ENCODE data around the gene CMTR1. TPM values are rescaled to one million over a fixed set of nuclear protein-coding genes. Genes with fewer than 3 reads are reported as not detected.
"Not testable (repeated sequence)": the region's sequence is repeated elsewhere in the genome, so short reads cannot be mapped to it uniquely, and the experiment has no call there.

CMTR1 gene
- total RNA-seq, 2 experiments from 2014 or later: 97.7 to 99.7 TPM

GRCh38 chr6:37442416-37443215, 9.6 kb downstream of the CMTR1 start:
- peak overlapping the region; percentile 74 for H3K4me3 Mint-ChIP-seq
- peaks cover 26% of the 10 kb centered on the region for H3K4me1 Mint-ChIP-seq
- peak overlapping the region; percentile 84 for H3K27ac Mint-ChIP-seq
- H3K27me3 Mint-ChIP-seq: no peaks in the 10 kb centered on the region
- no peak for DNase-seq
- peaks cover 80% of the 10 kb centered on the region for H3K36me3 Mint-ChIP-seq (ENCODE audit: low read depth)
- CTCF ChIA-PET: interaction anchor here (0.7 to 3.8 kb wide), 3 partner anchors 10 to 424 kb away, joined by 3 to 12 read pairs (median 3); partner anchors contain the start of gene CMTR1
- no peaks in the 10 kb centered on the region for H3K9me3 Mint-ChIP-seq
- POLR2A ChIA-PET: interaction anchor here (0.8 to 5.9 kb wide), 3 partner anchors 10 to 73 kb away, joined by 3 to 79 read pairs (median 3); partner anchors contain the start of gene CMTR1

DNA sequence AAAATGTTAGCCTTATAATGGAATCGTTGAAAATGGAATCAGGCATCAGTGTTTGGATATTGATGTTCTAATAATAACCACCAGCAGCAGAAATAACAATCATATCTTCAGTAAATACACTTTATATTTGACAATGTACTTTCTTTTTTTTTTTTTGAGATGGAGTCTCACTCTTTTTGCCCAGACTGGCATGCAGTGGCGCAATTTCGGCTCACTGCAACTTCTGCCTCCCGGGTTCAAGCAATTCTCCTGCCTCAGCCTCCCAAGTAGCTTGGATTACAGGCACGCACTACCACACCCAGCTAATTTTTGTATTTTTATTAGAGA, 10.2 kb downstream of the CMTR1 start:
- ChIA-PET CTCF (interaction anchor here (1.1 to 3.8 kb wide), 2 partner anchors 10 to 424 kb away, joined by 3 to 12 read pairs; partner anchors contain the start of gene CMTR1), POLR2A (interaction anchor here (0.8 to 5.9 kb wide), 2 partner anchors 10 to 73 kb away, joined by 3 to 79 read pairs; partner anchors contain the start of gene CMTR1)
- not testable (repeated sequence) for H3K27me3 Mint-ChIP-seq

GRCh38 chr6:37449984-37450383, 17.0 kb downstream of the CMTR1 start:
- Mint-ChIP-seq H3K4me3 (no peak overlapping the region), H3K27ac (no peak overlapping the region), H3K27me3 (no peaks in the 10 kb centered on the region), H3K4me1 (peaks cover 5% of the 10 kb centered on the region), H3K9me3 (no peaks in the 10 kb centered on the region), H3K36me3 (ENCODE audit: low read depth) (peaks cover 83% of the 10 kb centered on the region)
- ChIA-PET CTCF (no interaction called here), POLR2A (interaction anchor here (0.6 to 1.0 kb wide), 3 partner anchors 9 to 110 kb away, joined by 3 read pairs; no protein-coding TSS in a partner anchor)
- DNase-seq: no peak

More for the DNA sequence above, 10.2 kb downstream of the CMTR1 start:
- H3K36me3 Mint-ChIP-seq (ENCODE audit: low read depth): peaks cover 78% of the 10 kb centered on the region
- not testable (repeated sequence) for DNase-seq, H3K9me3 Mint-ChIP-seq
- H3K4me3 Mint-ChIP-seq: peak overlapping the region; percentile 74
- H3K27ac Mint-ChIP-seq: peak overlapping the region; percentile 84
- H3K4me1 Mint-ChIP-seq: peaks cover 22% of the 10 kb centered on the region

GRCh38 chr6:37451441-37452193, 18.6 kb downstream of the CMTR1 start:
- POLR2A ChIA-PET: no interaction called here
- Mint-ChIP-seq H3K36me3 (ENCODE audit: low read depth) (peaks cover 84% of the 10 kb centered on the region), H3K4me3 (no peak overlapping the region), H3K27ac (no peak overlapping the region), H3K27me3 (no peaks in the 10 kb centered on the region), H3K9me3 (no peaks in the 10 kb centered on the region), H3K4me1 (peaks cover 5% of the 10 kb centered on the region)
- CTCF ChIA-PET: no interaction called here
- DNase-seq: no peak

GRCh38 chr6:37452522-37452921, 19.5 kb downstream of the CMTR1 start:
- Mint-ChIP-seq H3K27ac (no peak overlapping the region), H3K4me1 (peaks cover 5% of the 10 kb centered on the region), H3K27me3 (no peaks in the 10 kb centered on the region), H3K9me3 (no peaks in the 10 kb centered on the region), H3K4me3 (no peak overlapping the region), H3K36me3 (ENCODE audit: low read depth) (peaks cover 84% of the 10 kb centered on the region)
- no peak for DNase-seq
- CTCF ChIA-PET: interaction anchor here (1.5 kb wide), 1 partner anchor 240 kb away, joined by 3 read pairs; no protein-coding TSS in a partner anchor
- POLR2A ChIA-PET: interaction anchor here (3.0 kb wide), 1 partner anchor 20 kb away, joined by 13 read pairs; the partner anchor contains the start of gene CMTR1

- no peak overlapping the region for H3K27ac Mint-ChIP-seq
- POLR2A ChIA-PET: interaction anchor here (3.0 kb wide), 1 partner anchor 22 kb away, joined by 13 read pairs; the partner anchor contains the start of gene CMTR1
Observed at GRCh38 chr6:37454420-37455140, 21.6 kb downstream of the CMTR1 start.

GRCh38 chr6:37456126-37456525, 23.1 kb downstream of the CMTR1 start:
- Mint-ChIP-seq H3K9me3 (no peaks in the 10 kb centered on the region), H3K4me1 (peaks cover 5% of the 10 kb centered on the region), H3K27ac (no peak overlapping the region), H3K4me3 (no peak overlapping the region), H3K27me3 (no peaks in the 10 kb centered on the region), H3K36me3 (ENCODE audit: low read depth) (peaks cover 89% of the 10 kb centered on the region)
- CTCF ChIA-PET: no interaction called here
- no peak for DNase-seq
- POLR2A ChIA-PET: interaction anchor here (1.5 kb wide), 1 partner anchor 21 kb away, joined by 3 read pairs; no protein-coding TSS in a partner anchor

More at GRCh38 chr6:37454420-37455140, 21.6 kb downstream of the CMTR1 start:
- Mint-ChIP-seq H3K9me3 (no peaks in the 10 kb centered on the region), H3K4me3 (no peak overlapping the region), H3K27me3 (no peaks in the 10 kb centered on the region), H3K36me3 (ENCODE audit: low read depth) (peaks cover 88% of the 10 kb centered on the region), H3K4me1 (peaks cover 5% of the 10 kb centered on the region)
- CTCF ChIA-PET: no interaction called here
- no peak for DNase-seq

DNA sequence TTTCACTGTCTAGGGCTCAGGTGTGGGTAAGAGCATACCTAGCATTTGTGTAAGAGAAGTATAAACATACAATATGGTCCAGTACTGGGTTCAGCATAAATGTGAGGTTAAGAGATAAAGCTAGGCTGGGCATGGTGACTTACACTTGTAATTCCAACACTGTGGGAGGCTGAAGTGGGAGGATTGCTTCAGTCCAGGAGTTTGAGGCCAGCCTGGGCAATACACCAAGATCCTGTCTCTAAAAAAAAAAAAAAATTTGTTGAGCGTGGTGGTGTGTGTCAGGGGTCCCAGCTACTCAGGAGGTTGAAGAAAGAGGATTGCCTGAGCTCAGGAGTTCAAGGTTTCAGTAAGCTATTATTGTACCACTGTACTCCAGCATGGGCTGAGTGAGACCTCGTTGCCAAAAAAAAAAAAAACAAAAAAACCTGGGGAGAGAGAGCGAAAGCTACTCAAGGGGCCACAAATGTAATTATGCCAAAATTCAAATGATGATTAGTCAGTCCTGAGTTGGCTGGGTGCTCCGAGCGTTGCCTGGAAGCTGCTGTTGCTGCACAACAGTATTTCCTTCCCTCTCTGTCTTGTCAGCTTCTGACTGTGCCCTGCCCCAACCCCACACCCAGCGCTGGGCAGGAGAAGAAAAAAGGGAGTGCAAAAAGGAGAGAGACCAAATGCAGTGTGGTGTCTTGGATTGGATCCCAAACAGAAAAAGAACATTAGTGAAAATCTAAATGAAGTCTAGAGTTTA, 24.0 kb downstream of the CMTR1 start:
- Mint-ChIP-seq H3K36me3 (ENCODE audit: low read depth) (peaks cover 89% of the 10 kb centered on the region), H3K27ac (no peak overlapping the region), H3K27me3 (no peaks in the 10 kb centered on the region), H3K4me1 (peaks cover 4% of the 10 kb centered on the region), H3K4me3 (no peak overlapping the region), H3K9me3 (no peaks in the 10 kb centered on the region)
- ChIA-PET CTCF (interaction anchor here (1.1 to 1.7 kb wide), 2 partner anchors 109 to 131 kb away, joined by 3 to 4 read pairs; no protein-coding TSS in a partner anchor), POLR2A (interaction anchor here (1.5 kb wide), 1 partner anchor 21 kb away, joined by 3 read pairs; no protein-coding TSS in a partner anchor)
- no peak for DNase-seq

DNA sequence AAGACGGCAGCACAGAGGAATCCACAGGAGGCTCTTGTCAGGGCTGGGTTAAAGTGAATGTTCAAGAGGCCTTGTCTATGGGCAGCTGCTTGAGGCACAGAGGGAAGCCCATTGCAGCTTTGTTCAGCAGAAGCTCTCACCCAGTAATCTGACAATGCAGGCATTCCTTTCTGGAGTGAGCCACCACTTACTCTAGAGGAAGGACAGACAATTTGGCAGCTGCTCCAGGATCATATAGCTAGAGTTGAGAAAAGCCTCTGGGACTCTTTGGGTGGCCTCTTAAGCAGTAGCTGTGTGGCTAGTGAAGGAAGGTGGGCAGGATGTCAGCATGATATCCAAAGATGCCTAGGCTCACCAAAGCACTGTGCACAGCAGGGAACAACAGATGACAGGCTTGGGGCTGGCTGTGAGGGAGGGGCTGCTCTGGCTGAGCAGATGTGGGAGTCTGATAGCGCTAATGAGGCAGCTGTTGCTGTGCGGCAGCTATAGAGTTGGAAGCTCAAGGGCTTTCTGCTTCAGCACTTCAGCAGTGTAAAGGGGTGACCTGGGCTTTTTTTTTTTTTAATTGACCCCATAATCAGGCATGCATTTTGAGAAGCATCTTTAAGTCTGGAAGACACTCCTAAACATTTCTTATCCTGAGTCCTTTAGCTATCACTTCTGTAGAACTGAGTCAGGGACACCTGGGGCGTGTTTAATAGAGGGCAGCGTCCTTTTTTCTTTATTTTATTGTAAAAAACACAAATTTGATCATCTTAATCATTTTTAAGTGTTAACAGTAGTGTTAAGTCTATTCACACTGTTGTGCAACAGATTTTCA, 27.2 kb downstream of the CMTR1 start:
- POLR2A ChIA-PET: interaction anchor here (0.9 kb wide), 1 partner anchor 27 kb away, joined by 3 read pairs; no protein-coding TSS in a partner anchor
- Mint-ChIP-seq H3K9me3 (no peaks in the 10 kb centered on the region), H3K27ac (no peak overlapping the region), H3K27me3 (no peaks in the 10 kb centered on the region), H3K36me3 (ENCODE audit: low read depth) (peaks cover 83% of the 10 kb centered on the region), H3K4me3 (no peak overlapping the region), H3K4me1 (no peaks in the 10 kb centered on the region)
- DNase-seq: no peak
- CTCF ChIA-PET: no interaction called here

DNA sequence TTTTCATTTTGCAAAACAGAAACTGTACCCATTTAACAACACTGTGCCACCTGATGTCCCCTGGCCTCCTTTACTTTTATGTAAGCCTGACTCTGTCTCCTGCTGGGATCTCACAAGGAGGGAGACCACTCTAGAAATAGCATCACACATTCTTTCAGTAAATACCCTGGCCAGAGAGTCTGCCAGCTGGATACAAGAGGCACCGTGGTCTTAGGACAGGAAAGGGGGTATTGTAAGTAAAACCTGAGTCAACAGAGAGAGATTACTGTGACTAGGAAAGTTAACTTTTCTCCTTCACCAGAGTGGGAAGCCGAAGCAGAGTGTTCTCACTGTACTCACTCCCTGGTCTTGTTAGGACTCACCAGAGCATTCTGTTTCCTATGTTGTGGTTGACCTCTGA, 27.8 kb downstream of the CMTR1 start:
- Mint-ChIP-seq H3K9me3 (no peaks in the 10 kb centered on the region), H3K36me3 (ENCODE audit: low read depth) (peaks cover 83% of the 10 kb centered on the region), H3K4me3 (no peak overlapping the region), H3K4me1 (no peaks in the 10 kb centered on the region), H3K27me3 (no peaks in the 10 kb centered on the region), H3K27ac (no peak overlapping the region)
- CTCF ChIA-PET: no interaction called here
- POLR2A ChIA-PET: no interaction called here
- DNase-seq: no peak

DNA sequence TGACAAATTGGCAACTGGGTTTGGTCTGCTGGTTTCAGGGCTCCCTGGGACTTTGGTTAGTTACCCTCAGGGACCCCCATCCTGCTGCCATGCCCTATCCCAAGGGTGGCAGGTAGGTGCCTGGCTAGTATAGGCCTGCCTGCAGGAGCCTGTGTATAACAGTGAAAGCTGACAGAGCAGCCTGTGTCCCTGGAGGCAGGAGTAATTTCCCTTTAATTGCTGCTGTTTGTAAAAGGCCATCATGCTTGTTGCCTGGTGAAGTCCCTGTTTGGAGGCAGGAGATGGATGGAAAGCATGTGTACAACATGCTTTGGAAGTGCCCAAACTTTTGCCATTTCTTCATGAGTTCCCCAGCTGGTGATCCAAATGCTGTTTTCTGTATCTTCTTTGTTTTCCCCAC, 30.1 kb downstream of the CMTR1 start:
- H3K4me1 Mint-ChIP-seq: no peaks in the 10 kb centered on the region
- H3K9me3 Mint-ChIP-seq: no peaks in the 10 kb centered on the region
- POLR2A ChIA-PET: no interaction called here
- no peak for DNase-seq
- H3K27me3 Mint-ChIP-seq: no peaks in the 10 kb centered on the region
- no peak overlapping the region for H3K4me3 Mint-ChIP-seq
- CTCF ChIA-PET: no interaction called here
- peaks cover 86% of the 10 kb centered on the region for H3K36me3 Mint-ChIP-seq (ENCODE audit: low read depth)
- H3K27ac Mint-ChIP-seq: no peak overlapping the region

Data from activated CD4-positive, alpha-beta memory T cell treated with anti-CD3 and anti-CD28 coated beads, Interleukin-2, amount 10 ng/mL, durations not matched to agents 7 days and 5 days (primary cell).